GM19023 (cell line): ENCODE data around the gene PDX1.

Source experiments
- ATAC-seq: cut with Tn5 transposase; IDR thresholded peaks from one replicate; pipeline ENCODE4 v1.9.1; 2021; ENCODE audit warnings: mild to moderate bottlenecking, moderate library complexity; ENCODE audit not compliant: unreplicated experiment

PDX1 gene

GRCh38 chr13:27919934-27920676, at the start of gene PDX1:
TSS of gene PDX1 (plus strand) at chr13:27920000. CDS start at chr13:27920139, 139 bp downstream.
- ATAC-seq: no peak

GRCh38 chr13:27878274-27878673, 41.5 kb upstream of the PDX1 start:
- no peak for ATAC-seq

- ATAC-seq: no peak
Observed at GRCh38 chr13:27889471-27889870, 30.3 kb upstream of the PDX1 start.

- ATAC-seq: no peak
Observed at GRCh38 chr13:27896726-27897125, 23.1 kb upstream of the PDX1 start.

- no peak for ATAC-seq
Observed at GRCh38 chr13:27904719-27905118, 15.1 kb upstream of the PDX1 start.

GRCh38 chr13:27905650-27906049, 14.2 kb upstream of the PDX1 start:
- ATAC-seq: no peak

- no peak for ATAC-seq
Observed at GRCh38 chr13:27907121-27907787, 12.5 kb upstream of the PDX1 start.

GRCh38 chr13:27909378-27909777, 10.4 kb upstream of the PDX1 start:
- ATAC-seq: no peak

GRCh38 chr13:27911521-27911920, 8.3 kb upstream of the PDX1 start:
- ATAC-seq: no peak

GRCh38 chr13:27913160-27913559, 6.6 kb upstream of the PDX1 start:
- no peak for ATAC-seq

- ATAC-seq: no peak
Observed at GRCh38 chr13:27915301-27916207, 4.2 kb upstream of the PDX1 start.

GRCh38 chr13:27917121-27917947, 2.5 kb upstream of the PDX1 start:
- ATAC-seq: no peak

GRCh38 chr13:27918041-27918917, 1.5 kb upstream of the PDX1 start:
- ATAC-seq: no peak

GRCh38 chr13:27918918-27919658, 712 bp upstream of the PDX1 start:
- ATAC-seq: no peak

- no peak for ATAC-seq
Observed at GRCh38 chr13:27919659-27919933, 204 bp upstream of the PDX1 start.

GRCh38 chr13:27920677-27921420, 1.0 kb downstream of the PDX1 start:
- ATAC-seq: no peak

GRCh38 chr13:27921421-27921960, 1.7 kb downstream of the PDX1 start:
- ATAC-seq: no peak
